ENCODE results near the gene APLF. TPM values are rescaled to one million over a fixed set of nuclear protein-coding genes. Genes with fewer than 3 reads are reported as not detected.
"Not testable (repeated sequence)": the region's sequence is repeated elsewhere in the genome, so short reads cannot be mapped to it uniquely, and the experiment has no call there.

The APLF gene
- total RNA-seq, 4 donors from 2014 or later, result 0.70 to 9.1 (median 2.0) TPM

DNA sequence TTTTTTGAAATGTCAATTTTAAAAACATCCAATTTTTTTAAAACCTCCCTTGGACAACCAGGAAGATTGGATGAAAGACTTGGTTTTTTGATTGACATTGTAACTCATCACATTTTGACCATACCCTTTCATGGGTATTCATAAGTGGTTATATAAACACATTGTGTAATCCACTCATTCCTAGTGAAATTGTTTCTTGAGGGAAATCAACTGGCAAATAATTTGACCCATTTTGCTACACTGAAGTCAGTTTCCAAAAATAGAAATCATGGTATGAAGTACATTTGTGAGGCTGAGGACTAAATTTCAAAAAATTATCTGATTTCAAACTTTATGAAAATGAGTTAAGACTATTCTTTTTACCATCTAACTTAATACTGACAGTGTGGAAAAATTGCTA, 31.8 kb upstream of the APLF start:
- Histone ChIP-seq H3K4me3 (no peak overlapping the region), H3K27ac (peak overlapping the region in 1 of 4 donors; percentile 35), H3K27me3 (no peaks in the 10 kb centered on the region), H3K4me1 (no peaks in the 10 kb centered on the region), H3K9me3 (no peaks in the 10 kb centered on the region), H3K36me3 (no peaks in the 10 kb centered on the region)
- TF ChIP-seq, protein P1, sequence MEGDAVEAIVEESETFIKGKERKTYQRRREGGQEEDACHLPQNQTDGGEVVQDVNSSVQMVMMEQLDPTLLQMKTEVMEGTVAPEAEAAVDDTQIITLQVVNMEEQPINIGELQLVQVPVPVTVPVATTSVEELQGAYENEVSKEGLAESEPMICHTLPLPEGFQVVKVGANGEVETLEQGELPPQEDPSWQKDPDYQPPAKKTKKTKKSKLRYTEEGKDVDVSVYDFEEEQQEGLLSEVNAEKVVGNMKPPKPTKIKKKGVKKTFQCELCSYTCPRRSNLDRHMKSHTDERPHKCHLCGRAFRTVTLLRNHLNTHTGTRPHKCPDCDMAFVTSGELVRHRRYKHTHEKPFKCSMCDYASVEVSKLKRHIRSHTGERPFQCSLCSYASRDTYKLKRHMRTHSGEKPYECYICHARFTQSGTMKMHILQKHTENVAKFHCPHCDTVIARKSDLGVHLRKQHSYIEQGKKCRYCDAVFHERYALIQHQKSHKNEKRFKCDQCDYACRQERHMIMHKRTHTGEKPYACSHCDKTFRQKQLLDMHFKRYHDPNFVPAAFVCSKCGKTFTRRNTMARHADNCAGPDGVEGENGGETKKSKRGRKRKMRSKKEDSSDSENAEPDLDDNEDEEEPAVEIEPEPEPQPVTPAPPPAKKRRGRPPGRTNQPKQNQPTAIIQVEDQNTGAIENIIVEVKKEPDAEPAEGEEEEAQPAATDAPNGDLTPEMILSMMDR (IDR thresholded peaks at IDR 0.05), result no peak
- no peak for TF ChIP-seq POLR2A (IDR thresholded peaks at IDR 0.05)
- DNase-seq, result no peak

DNA sequence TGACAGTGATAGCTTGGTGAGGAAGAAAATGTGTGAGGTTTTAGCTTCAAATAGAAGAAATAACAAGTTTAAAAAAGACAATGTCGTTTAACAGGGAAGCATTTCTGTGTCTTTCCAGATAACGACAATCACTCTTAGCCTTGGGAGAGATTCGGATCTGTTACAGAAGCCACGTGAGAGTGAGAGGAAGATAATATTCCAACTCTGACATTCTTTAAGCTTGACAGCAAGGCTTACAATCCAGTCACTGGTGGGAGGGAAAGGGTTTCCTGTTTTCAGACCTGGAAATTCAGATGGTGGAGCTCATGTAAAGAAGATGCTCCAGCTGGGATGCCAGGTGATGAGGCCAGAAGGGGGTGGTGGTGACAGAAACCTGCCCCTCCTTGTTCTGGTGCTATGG, 31.1 kb upstream of the APLF start:
- DNase-seq, result no peak
- no peaks in the 10 kb centered on the region for H3K27me3 ChIP-seq
- TF ChIP-seq, protein P1 (IDR thresholded peaks at IDR 0.05), result no peak
- TF ChIP-seq POLR2A (IDR thresholded peaks at IDR 0.05), result no peak
- no peaks in the 10 kb centered on the region for H3K36me3 ChIP-seq
- peaks cover 0 to 4% (median 1%) of the 10 kb centered on the region in 4 donors for H3K4me1 ChIP-seq
- H3K27ac ChIP-seq, result peak overlapping the region; percentile 20 to 38 (median 33)
- H3K4me3 ChIP-seq, result no peak overlapping the region
- no peaks in the 10 kb centered on the region for H3K9me3 ChIP-seq

DNA sequence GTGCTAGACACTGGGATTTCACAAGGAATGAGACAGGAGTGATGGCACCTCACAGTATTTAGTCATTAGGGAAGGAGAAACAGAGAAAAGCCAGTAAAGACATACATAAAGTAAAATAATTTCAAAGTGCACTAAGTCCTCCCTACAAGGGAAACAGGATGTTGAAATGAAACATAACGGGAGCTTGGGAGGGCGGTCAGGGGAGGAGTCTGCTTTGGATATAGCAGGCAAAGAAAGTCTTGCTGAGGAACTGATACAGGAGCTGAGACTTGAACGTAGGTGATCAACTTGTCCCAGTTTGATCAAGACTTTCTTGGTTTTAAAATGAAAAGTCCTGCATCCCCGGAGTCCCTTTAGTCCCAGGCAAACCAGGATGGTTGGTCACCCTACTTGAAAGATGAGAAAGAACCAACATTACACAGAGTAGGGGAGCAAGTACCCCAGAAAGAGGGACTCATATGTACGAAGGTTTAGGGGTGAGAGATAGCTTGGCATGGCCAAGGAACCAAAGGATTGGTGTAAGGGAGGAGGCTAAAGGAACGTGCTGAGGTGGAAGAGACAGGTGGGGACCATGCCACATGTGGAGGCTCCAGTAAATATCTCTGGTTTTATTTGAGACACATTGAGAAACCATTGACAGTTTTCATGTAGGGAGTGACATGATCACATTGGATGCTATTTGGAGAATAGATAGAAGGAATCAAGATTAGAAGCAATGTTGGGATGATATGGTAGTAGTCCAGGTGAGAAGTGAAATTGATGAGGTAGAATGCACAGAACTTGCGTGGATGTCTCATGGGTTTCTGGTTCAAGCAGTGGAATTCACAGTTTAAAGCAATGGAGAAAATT, 28.7 kb upstream of the APLF start:
- TF ChIP-seq, protein P1 (IDR thresholded peaks at IDR 0.05), result no peak
- no peak for TF ChIP-seq POLR2A (IDR thresholded peaks at IDR 0.05)

DNA sequence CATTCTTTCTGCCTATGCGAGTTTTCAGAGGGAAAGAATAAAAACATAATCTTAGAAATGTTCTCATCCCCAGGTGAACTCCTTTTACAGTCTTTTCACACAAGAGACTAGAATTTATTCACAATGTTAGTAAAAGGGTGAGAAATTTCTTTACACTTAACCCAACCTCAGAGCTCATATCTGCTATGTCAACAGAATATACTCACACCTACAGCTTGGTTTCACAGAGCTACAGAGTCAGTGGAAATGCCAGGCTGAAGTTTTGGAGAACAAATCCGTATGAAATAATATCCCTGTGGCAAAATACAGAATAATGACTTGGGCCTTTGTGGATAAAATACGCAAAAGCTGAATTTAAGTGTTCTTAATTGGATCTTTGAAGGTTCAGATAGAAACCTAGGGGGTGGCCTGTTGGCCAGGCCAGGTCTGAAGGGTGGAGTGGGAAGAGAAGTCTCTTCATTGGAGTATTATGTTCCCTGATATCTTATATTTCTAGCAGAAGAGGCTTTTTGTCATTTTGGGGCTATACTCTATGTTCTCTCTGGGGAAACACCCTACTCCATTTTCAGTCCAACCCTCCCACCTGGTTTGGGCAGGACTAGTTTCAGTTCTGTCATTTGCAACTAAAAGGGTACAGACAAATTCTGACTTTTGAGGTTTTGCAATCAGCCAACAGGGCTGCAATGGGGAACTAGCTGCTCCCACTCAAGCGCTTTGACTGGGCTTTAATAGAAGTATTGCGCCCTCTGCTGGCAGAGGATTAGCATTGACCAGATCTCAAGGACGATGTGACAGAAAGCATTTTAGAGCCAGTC, 26.0 kb upstream of the APLF start:
- Histone ChIP-seq H3K36me3 (no peaks in the 10 kb centered on the region), H3K4me3 (no peak overlapping the region), H3K4me1 (peaks cover 0 to 7% (median 3%) of the 10 kb centered on the region in 4 donors), H3K27ac (peak overlapping the region in 2 of 4 donors; percentile 13 to 71), H3K9me3 (no peaks in the 10 kb centered on the region), H3K27me3 (no peaks in the 10 kb centered on the region)
- DNase-seq, result peak in 2 of 3 donors; percentile 87 to 94
- no peak for TF ChIP-seq POLR2A (IDR thresholded peaks at IDR 0.05)
- TF ChIP-seq, protein P1 (IDR thresholded peaks at IDR 0.05), result peak; percentile 80 to 96 (median 89)

More for the DNA sequence above, 28.7 kb upstream of the APLF start:
- DNase-seq, result no peak
- Histone ChIP-seq H3K36me3 (no peaks in the 10 kb centered on the region), H3K9me3 (no peaks in the 10 kb centered on the region), H3K4me1 (peaks cover 0 to 7% (median 3%) of the 10 kb centered on the region in 4 donors), H3K4me3 (no peak overlapping the region), H3K27ac (no peak overlapping the region), H3K27me3 (no peaks in the 10 kb centered on the region)

DNA sequence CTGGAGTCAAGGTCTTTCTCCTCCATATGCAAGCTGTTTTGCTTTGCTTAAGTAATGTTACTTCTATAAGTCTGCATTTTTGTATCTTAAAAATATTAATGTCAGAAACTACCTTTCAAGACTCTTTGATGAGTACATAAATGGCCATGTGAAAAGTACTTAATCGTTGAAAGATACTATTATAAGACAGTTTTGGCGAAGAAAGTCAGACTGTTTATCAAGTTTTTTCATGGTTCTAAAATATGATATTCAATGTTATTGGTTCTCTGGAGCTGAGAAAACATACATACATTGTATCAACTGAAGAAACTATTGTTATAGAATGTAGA, 25.4 kb upstream of the APLF start:
- Histone ChIP-seq H3K27me3 (no peaks in the 10 kb centered on the region), H3K4me3 (no peak overlapping the region), H3K36me3 (no peaks in the 10 kb centered on the region), H3K27ac (no peak overlapping the region), H3K9me3 (no peaks in the 10 kb centered on the region), H3K4me1 (peaks cover 0 to 7% (median 3%) of the 10 kb centered on the region in 4 donors)
- DNase-seq, result no peak
- no peak for TF ChIP-seq POLR2A (IDR thresholded peaks at IDR 0.05)
- TF ChIP-seq, protein P1 (IDR thresholded peaks at IDR 0.05), result no peak

DNA sequence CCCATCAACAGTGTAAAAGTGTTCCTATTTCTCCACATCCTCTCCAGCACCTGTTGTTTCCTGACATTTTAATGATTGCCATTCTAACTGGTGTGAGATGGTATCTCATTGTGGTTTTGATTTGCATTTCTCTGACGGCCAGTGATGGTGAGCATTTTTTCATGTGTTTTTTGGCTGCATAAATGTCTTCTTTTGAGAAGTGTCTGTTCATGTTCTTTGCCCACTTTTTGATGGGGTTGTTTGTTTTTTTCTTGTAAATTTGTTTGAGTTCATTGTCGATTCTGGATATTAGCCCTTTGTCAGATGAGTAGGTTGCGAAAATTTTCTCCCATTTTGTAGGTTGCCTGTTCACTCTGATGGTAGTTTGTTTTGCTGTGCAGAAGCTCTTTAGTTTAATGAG, 21.0 kb upstream of the APLF start:
- H3K9me3 ChIP-seq, H3K4me3 ChIP-seq, H3K36me3 ChIP-seq, H3K27ac ChIP-seq, H3K27me3 ChIP-seq, H3K4me1 ChIP-seq, DNase-seq: not testable (repeated sequence)
